ENCODE measurements around the gene LY6G6F. TPM values are rescaled to one million over a fixed set of nuclear protein-coding genes. Genes with fewer than 3 reads are reported as not detected.

Gene LY6G6F
- total RNA-seq, 2 experiments from 2014 or later = not detected

DNA sequence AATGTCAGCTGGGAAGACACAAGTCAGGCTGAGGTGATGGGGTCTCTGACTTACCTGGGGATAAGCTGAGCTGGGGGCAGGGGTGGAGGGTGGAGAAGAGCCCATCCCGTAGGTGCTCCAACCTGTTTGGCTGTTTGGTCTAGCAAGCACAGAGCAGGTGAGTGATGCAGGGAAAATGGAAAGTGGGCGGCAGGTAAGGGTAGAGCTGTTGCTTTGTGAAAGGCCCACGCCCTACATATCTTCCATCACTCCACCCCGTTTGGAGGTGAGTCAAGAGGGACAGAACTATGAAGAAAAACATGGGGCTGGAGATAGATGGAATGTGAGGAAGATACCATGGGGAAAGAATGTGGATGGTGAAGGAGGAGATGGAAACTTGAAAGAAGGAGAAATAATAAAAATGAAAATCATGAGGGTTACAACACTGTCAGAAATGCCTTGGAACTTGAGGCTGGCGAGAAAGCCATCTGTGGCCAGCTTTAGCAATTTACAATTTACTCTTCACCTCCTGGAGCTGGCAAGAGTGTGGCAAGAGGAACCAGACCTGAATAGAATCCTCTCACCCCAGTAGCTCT, 13.6 kb downstream of the LY6G6F start:
- TF ChIP-seq, protein P1, sequence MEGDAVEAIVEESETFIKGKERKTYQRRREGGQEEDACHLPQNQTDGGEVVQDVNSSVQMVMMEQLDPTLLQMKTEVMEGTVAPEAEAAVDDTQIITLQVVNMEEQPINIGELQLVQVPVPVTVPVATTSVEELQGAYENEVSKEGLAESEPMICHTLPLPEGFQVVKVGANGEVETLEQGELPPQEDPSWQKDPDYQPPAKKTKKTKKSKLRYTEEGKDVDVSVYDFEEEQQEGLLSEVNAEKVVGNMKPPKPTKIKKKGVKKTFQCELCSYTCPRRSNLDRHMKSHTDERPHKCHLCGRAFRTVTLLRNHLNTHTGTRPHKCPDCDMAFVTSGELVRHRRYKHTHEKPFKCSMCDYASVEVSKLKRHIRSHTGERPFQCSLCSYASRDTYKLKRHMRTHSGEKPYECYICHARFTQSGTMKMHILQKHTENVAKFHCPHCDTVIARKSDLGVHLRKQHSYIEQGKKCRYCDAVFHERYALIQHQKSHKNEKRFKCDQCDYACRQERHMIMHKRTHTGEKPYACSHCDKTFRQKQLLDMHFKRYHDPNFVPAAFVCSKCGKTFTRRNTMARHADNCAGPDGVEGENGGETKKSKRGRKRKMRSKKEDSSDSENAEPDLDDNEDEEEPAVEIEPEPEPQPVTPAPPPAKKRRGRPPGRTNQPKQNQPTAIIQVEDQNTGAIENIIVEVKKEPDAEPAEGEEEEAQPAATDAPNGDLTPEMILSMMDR (IDR thresholded peaks at IDR 0.05) = no peak
- H3K27me3 Mint-ChIP-seq = no peaks in the 10 kb centered on the region
- no peak overlapping the region for H3K27ac Mint-ChIP-seq
- intact Hi-C loops (cut with DNase I, micrococcal nuclease) = no loop called here
- no peaks in the 10 kb centered on the region for H3K9me3 ChIP-seq (ENCODE audit: control insufficient read depth in 1 of 2, insufficient read depth in 1 of 2, low read length in 2 of 2)
- ATAC-seq (ENCODE audit: poor library complexity) (no peak), DNase-seq (no peak)
- no peak overlapping the region for H3K4me3 Mint-ChIP-seq
- no peaks in the 10 kb centered on the region for H3K27me3 ChIP-seq (ENCODE audit: control insufficient read depth in 1 of 2, insufficient read depth in 2 of 2, low read length in 2 of 2)
- H3K9me3 Mint-ChIP-seq = no peaks in the 10 kb centered on the region
- no peaks in the 10 kb centered on the region for H3K4me1 Mint-ChIP-seq (ENCODE audit: low read depth)
- H3K4me1 ChIP-seq (ENCODE audit: insufficient read depth, low read length) = peaks cover 6% of the 10 kb centered on the region
- H3K27ac ChIP-seq (ENCODE audit: low read depth in 1 of 2, low read length in 2 of 2) = no peak overlapping the region
- no peak overlapping the region for H3K4me3 ChIP-seq (ENCODE audit: low read length)
- CTCF ChIA-PET = interaction anchor here (0.6 kb wide), 1 partner anchor 602 kb away, joined by 3 read pairs; no protein-coding TSS in a partner anchor
- no peaks in the 10 kb centered on the region for H3K36me3 Mint-ChIP-seq (ENCODE audit: low read depth)
- POLR2A ChIA-PET = no interaction called here
- no peaks in the 10 kb centered on the region for H3K36me3 ChIP-seq (ENCODE audit: insufficient read depth, low read length)

DNA sequence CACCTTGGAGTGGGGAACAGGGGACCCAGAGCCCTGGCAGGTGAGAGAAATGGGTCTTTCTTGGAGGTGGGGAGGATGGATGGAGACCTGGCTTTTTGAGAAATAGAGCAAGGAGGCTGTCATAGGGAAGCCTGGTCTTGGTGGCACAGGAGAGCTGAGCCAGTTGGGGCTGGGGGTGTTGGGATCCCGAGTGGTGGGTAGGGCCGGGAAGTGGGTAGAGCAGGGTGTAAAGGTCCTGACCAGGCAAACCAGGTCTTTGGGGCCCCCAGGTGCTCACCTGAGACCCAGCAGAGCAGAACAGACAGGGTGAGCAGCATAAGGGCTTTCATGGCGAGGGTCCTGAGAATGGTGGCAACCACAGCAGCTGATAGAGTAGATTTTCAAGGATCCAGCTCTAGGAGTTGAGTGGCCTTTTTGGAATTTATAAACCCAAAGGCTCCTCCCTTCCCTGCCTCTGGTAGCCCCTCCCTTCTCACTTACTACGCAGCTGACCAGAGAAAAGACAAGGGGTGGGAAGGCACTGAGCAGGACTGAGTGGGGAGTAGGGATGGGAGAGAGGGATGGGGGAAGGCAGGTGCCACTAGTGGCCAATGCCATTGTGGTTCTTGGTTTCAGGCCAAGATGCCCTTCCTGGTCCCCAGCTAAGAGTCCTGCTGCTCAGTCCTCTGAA, 14.8 kb downstream of the LY6G6F start, which contains the start of gene LY6G6C:
Gene LY6G6C (minus strand): TSS at position 396 of the 670 bp plus-strand sequence. CDS start 67 bp downstream, at position 329.
- H3K27me3 ChIP-seq (ENCODE audit: control insufficient read depth in 1 of 2, insufficient read depth in 2 of 2, low read length in 2 of 2) = no peaks in the 10 kb centered on the region
- H3K9me3 ChIP-seq (ENCODE audit: control insufficient read depth in 1 of 2, insufficient read depth in 1 of 2, low read length in 2 of 2) = no peaks in the 10 kb centered on the region
- H3K36me3 ChIP-seq (ENCODE audit: insufficient read depth, low read length) = no peaks in the 10 kb centered on the region
- no peak within 1 kb of the TSS for H3K4me3 ChIP-seq (ENCODE audit: low read length)
- Mint-ChIP-seq H3K9me3 (no peaks in the 10 kb centered on the region), H3K27me3 (no peaks in the 10 kb centered on the region), H3K4me3 (no peak within 1 kb of the TSS), H3K27ac (no peak within 1 kb of the TSS), H3K4me1 (ENCODE audit: low read depth) (peaks cover 10% of the 10 kb centered on the region), H3K36me3 (ENCODE audit: low read depth) (peaks cover under 1% of the 10 kb centered on the region)
- CTCF ChIA-PET = no interaction called here
- no peak for ATAC-seq (ENCODE audit: poor library complexity)
- H3K27ac ChIP-seq (ENCODE audit: low read depth in 1 of 2, low read length in 2 of 2) = no peak within 1 kb of the TSS
- peaks cover 15% of the 10 kb centered on the region for H3K4me1 ChIP-seq (ENCODE audit: insufficient read depth, low read length)
- intact Hi-C loops (cut with DNase I, micrococcal nuclease) = no loop called here
- POLR2A ChIA-PET = no interaction called here
- no peak for DNase-seq
- TF ChIP-seq, protein P1 (IDR thresholded peaks at IDR 0.05) = no peak

DNA sequence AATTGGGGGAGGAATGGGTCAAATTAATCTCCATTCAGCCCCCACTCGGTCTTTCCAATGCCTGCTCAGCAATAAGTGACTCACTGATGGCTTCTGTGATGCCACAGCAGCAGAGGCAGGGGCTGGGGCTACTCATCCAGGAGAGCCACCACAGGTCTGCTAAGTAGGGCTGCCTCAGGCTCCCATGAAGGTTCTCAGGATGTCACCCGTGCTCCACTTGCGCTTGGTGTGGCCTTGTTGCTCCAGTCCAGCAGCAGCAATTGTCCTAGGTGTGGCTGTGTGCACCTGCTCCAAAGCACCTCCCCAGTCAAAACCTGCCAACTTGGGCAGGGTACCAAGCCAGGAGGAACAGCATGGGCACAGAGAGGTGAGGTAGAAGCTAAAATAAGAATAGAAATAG, 15.5 kb downstream of the LY6G6F start:
- H3K27ac ChIP-seq (ENCODE audit: low read depth in 1 of 2, low read length in 2 of 2) = no peak overlapping the region
- H3K27ac Mint-ChIP-seq = no peak overlapping the region
- no peaks in the 10 kb centered on the region for H3K27me3 ChIP-seq (ENCODE audit: control insufficient read depth in 1 of 2, insufficient read depth in 2 of 2, low read length in 2 of 2)
- TF ChIP-seq, protein P1 (IDR thresholded peaks at IDR 0.05) = no peak
- H3K27me3 Mint-ChIP-seq = no peaks in the 10 kb centered on the region
- no peaks in the 10 kb centered on the region for H3K9me3 Mint-ChIP-seq
- no peak for DNase-seq
- CTCF ChIA-PET = no interaction called here
- H3K36me3 Mint-ChIP-seq (ENCODE audit: low read depth) = peaks cover 6% of the 10 kb centered on the region
- H3K4me3 Mint-ChIP-seq = no peak overlapping the region
- H3K4me1 ChIP-seq (ENCODE audit: insufficient read depth, low read length) = peaks cover 18% of the 10 kb centered on the region
- no peak for ATAC-seq (ENCODE audit: poor library complexity)
- no peaks in the 10 kb centered on the region for H3K36me3 ChIP-seq (ENCODE audit: insufficient read depth, low read length)
- no peaks in the 10 kb centered on the region for H3K9me3 ChIP-seq (ENCODE audit: control insufficient read depth in 1 of 2, insufficient read depth in 1 of 2, low read length in 2 of 2)
- peaks cover 17% of the 10 kb centered on the region for H3K4me1 Mint-ChIP-seq (ENCODE audit: low read depth)
- intact Hi-C loops (cut with DNase I, micrococcal nuclease) = no loop called here
- no peak overlapping the region for H3K4me3 ChIP-seq (ENCODE audit: low read length)
- POLR2A ChIA-PET = no interaction called here

Measured in CD4-positive, alpha-beta T cell (primary cell).